Stimulated activated naive B cell treated with anti-CD40 and anti-IgM and Interleukin-4, amounts not matched to agents 10 μg/mL and 1 μg/mL and 100 μg/mL, for 72 hours (primary cell): ENCODE measurements around the gene BNIPL.

ENCODE experiments used
- ATAC-seq, 2 donors: fragments of 150-1000 bp; cut with Tn5 transposase; replicated peaks; 2 replicates each; pipeline ENCODE4 v1.10.0; 2021; ENCODE audit warnings: moderate library complexity in 1 of 2
- DNase-seq: peaks from one replicate; pipeline ENCODE4 v3.0.0; 2021
- H3K27ac Mint-ChIP-seq: one replicate; pipeline ENCODE4 v1.8.0; 2022; ENCODE audit warnings: mild to moderate bottlenecking, mixed read lengths
- H3K27me3 Mint-ChIP-seq, 2 donors: one replicate each; pipeline ENCODE4 v1.8.0; 2022; ENCODE audit warnings: mixed read lengths in 2 of 2
- H3K36me3 Mint-ChIP-seq, 2 donors: one replicate each; pipeline ENCODE4 v1.8.0; 2022; ENCODE audit warnings: mixed read lengths in 2 of 2, mild to moderate bottlenecking in 1 of 2
- H3K4me1 Mint-ChIP-seq, 2 donors: one replicate each; pipeline ENCODE4 v1.8.0; 2022; ENCODE audit warnings: mixed read lengths in 2 of 2, mild to moderate bottlenecking in 1 of 2
- H3K4me3 Mint-ChIP-seq, 2 donors: one replicate each; pipeline ENCODE4 v1.8.0; 2022; ENCODE audit warnings: mild to moderate bottlenecking in 2 of 2, mixed read lengths in 2 of 2, moderate library complexity in 1 of 2
- H3K9me3 Mint-ChIP-seq, 2 donors: one replicate each; pipeline ENCODE4 v1.8.0; 2022; ENCODE audit warnings: mixed read lengths in 2 of 2, mild to moderate bottlenecking in 1 of 2

Gene BNIPL

GRCh38 chr1:151058692-151059091 lies 22.3 kb downstream of the BNIPL start:
- peak overlapping the region; percentile 94 to 95 for H3K4me3 Mint-ChIP-seq
- H3K4me1 Mint-ChIP-seq = peaks cover 44 to 63% of the 10 kb centered on the region in 2 donors
- no peak for DNase-seq
- peaks cover 46 to 47% of the 10 kb centered on the region in 2 donors for H3K36me3 Mint-ChIP-seq
- ATAC-seq = no peak
- no peaks in the 10 kb centered on the region for H3K27me3 Mint-ChIP-seq
- H3K9me3 Mint-ChIP-seq = no peaks in the 10 kb centered on the region
- H3K27ac Mint-ChIP-seq = peak overlapping the region; percentile 99

GRCh38 chr1:151059109-151060006 lies 23.0 kb downstream of the BNIPL start, which contains the start of gene CDC42SE1:
Gene CDC42SE1, minus strand, starts transcription at chr1:151059622. Its CDS starts 3,892 bp downstream, at chr1:151055730.
- DNase-seq (peak; percentile 84), ATAC-seq (peak; percentile 84 to 89)
- H3K4me3 Mint-ChIP-seq = peak within 1 kb of the TSS; percentile 94 to 95
- H3K9me3 Mint-ChIP-seq = no peaks in the 10 kb centered on the region
- peak within 1 kb of the TSS; percentile 99 for H3K27ac Mint-ChIP-seq
- no peaks in the 10 kb centered on the region for H3K27me3 Mint-ChIP-seq
- H3K36me3 Mint-ChIP-seq = peaks cover 41 to 44% of the 10 kb centered on the region in 2 donors
- peaks cover 42 to 60% of the 10 kb centered on the region in 2 donors for H3K4me1 Mint-ChIP-seq

GRCh38 chr1:151060007-151060656 lies 23.7 kb downstream of the BNIPL start, which contains the start of gene MLLT11:
Gene MLLT11, plus strand, starts transcription at chr1:151060397. Its CDS starts 6,828 bp downstream, at chr1:151067225.
- peak within 1 kb of the TSS; percentile 94 to 95 for H3K4me3 Mint-ChIP-seq
- H3K27ac Mint-ChIP-seq = peak within 1 kb of the TSS; percentile 99
- peaks cover 37% of the 10 kb centered on the region in 2 donors for H3K36me3 Mint-ChIP-seq
- H3K9me3 Mint-ChIP-seq = no peaks in the 10 kb centered on the region
- peaks cover 38 to 54% of the 10 kb centered on the region in 2 donors for H3K4me1 Mint-ChIP-seq
- DNase-seq (no peak), ATAC-seq (no peak)
- H3K27me3 Mint-ChIP-seq = no peaks in the 10 kb centered on the region

GRCh38 chr1:151060657-151061421 lies 24.5 kb downstream of the BNIPL start:
- H3K36me3 Mint-ChIP-seq = peaks cover 31 to 32% of the 10 kb centered on the region in 2 donors
- DNase-seq (no peak), ATAC-seq (no peak)
- peaks cover 31 to 47% of the 10 kb centered on the region in 2 donors for H3K4me1 Mint-ChIP-seq
- no peaks in the 10 kb centered on the region for H3K27me3 Mint-ChIP-seq
- peak overlapping the region; percentile 94 to 95 for H3K4me3 Mint-ChIP-seq
- peak overlapping the region; percentile 38 for H3K27ac Mint-ChIP-seq
- H3K9me3 Mint-ChIP-seq = no peaks in the 10 kb centered on the region

GRCh38 chr1:151061704-151062103 lies 25.3 kb downstream of the BNIPL start:
- peaks cover 26 to 28% of the 10 kb centered on the region in 2 donors for H3K36me3 Mint-ChIP-seq
- H3K27ac Mint-ChIP-seq = no peak overlapping the region
- H3K4me3 Mint-ChIP-seq = no peak overlapping the region

GRCh38 chr1:151062741-151063371 lies 26.5 kb downstream of the BNIPL start:
- Mint-ChIP-seq H3K4me1 (peaks cover 15 to 27% of the 10 kb centered on the region in 2 donors), H3K27ac (no peak overlapping the region), H3K27me3 (no peaks in the 10 kb centered on the region), H3K9me3 (no peaks in the 10 kb centered on the region), H3K36me3 (peaks cover 17 to 19% of the 10 kb centered on the region in 2 donors), H3K4me3 (no peak overlapping the region)
- no peak for DNase-seq
- ATAC-seq = no peak

More at GRCh38 chr1:151061704-151062103, 25.3 kb downstream of the BNIPL start:
- DNase-seq (no peak), ATAC-seq (no peak)
- no peaks in the 10 kb centered on the region for H3K27me3 Mint-ChIP-seq
- peaks cover 24 to 39% of the 10 kb centered on the region in 2 donors for H3K4me1 Mint-ChIP-seq
- no peaks in the 10 kb centered on the region for H3K9me3 Mint-ChIP-seq

- Mint-ChIP-seq H3K4me1 (peaks cover 9 to 14% of the 10 kb centered on the region in 2 donors), H3K36me3 (peaks cover 0 to 5% of the 10 kb centered on the region in 2 donors), H3K27me3 (no peaks in the 10 kb centered on the region), H3K4me3 (no peak overlapping the region), H3K9me3 (no peaks in the 10 kb centered on the region), H3K27ac (no peak overlapping the region)
- no peak for DNase-seq
- ATAC-seq = no peak
Observed at GRCh38 chr1:151065089-151065645, 28.8 kb downstream of the BNIPL start.

GRCh38 chr1:151067185-151067584 lies 30.8 kb downstream of the BNIPL start:
- no peak overlapping the region for H3K27ac Mint-ChIP-seq
- no peaks in the 10 kb centered on the region for H3K9me3 Mint-ChIP-seq
- H3K36me3 Mint-ChIP-seq = peaks cover 0 to 12% of the 10 kb centered on the region in 2 donors
- H3K4me1 Mint-ChIP-seq = peaks cover 4 to 7% of the 10 kb centered on the region in 2 donors
- H3K27me3 Mint-ChIP-seq = no peaks in the 10 kb centered on the region
- ATAC-seq = no peak
- H3K4me3 Mint-ChIP-seq = no peak overlapping the region
- no peak for DNase-seq

GRCh38 chr1:151069103-151069486 lies 32.7 kb downstream of the BNIPL start:
- no peaks in the 10 kb centered on the region for H3K9me3 Mint-ChIP-seq
- peaks cover 0 to 12% of the 10 kb centered on the region in 2 donors for H3K36me3 Mint-ChIP-seq
- DNase-seq (no peak), ATAC-seq (no peak)
- H3K4me1 Mint-ChIP-seq = peaks cover 4 to 7% of the 10 kb centered on the region in 2 donors
- no peaks in the 10 kb centered on the region for H3K27me3 Mint-ChIP-seq
- peak overlapping the region; percentile 100 for H3K27ac Mint-ChIP-seq
- peak overlapping the region; percentile 90 to 99 for H3K4me3 Mint-ChIP-seq

- Mint-ChIP-seq H3K36me3 (peaks cover 7 to 14% of the 10 kb centered on the region in 2 donors), H3K9me3 (no peaks in the 10 kb centered on the region), H3K27me3 (no peaks in the 10 kb centered on the region), H3K27ac (peak within 1 kb of the TSS; percentile 100), H3K4me3 (peak within 1 kb of the TSS; percentile 90 to 99), H3K4me1 (peaks cover 4 to 7% of the 10 kb centered on the region in 2 donors)
- peak; percentile 91 to 94 for ATAC-seq
- DNase-seq = peak; percentile 88
Observed at GRCh38 chr1:151070474-151071276, 34.3 kb downstream of the BNIPL start, which contains the start of gene GABPB2. Gene GABPB2, plus strand, starts transcription at chr1:151070761. Its CDS starts 17,429 bp downstream, at chr1:151088190.

- H3K4me3 Mint-ChIP-seq = no peak overlapping the region
- H3K4me1 Mint-ChIP-seq = peaks cover 2 to 7% of the 10 kb centered on the region in 2 donors
- no peaks in the 10 kb centered on the region for H3K27me3 Mint-ChIP-seq
- no peak overlapping the region for H3K27ac Mint-ChIP-seq
- ATAC-seq = no peak
- peaks cover 10 to 11% of the 10 kb centered on the region in 2 donors for H3K36me3 Mint-ChIP-seq
- H3K9me3 Mint-ChIP-seq = no peaks in the 10 kb centered on the region
- no peak for DNase-seq
Observed at GRCh38 chr1:151072224-151072623, 35.8 kb downstream of the BNIPL start.

GRCh38 chr1:151085953-151086559 lies 49.7 kb downstream of the BNIPL start:
- H3K36me3 Mint-ChIP-seq = peaks cover 5 to 7% of the 10 kb centered on the region in 2 donors
- H3K27ac Mint-ChIP-seq = no peak overlapping the region
- peaks cover 3 to 10% of the 10 kb centered on the region in 2 donors for H3K4me1 Mint-ChIP-seq
- no peak for ATAC-seq
- DNase-seq = no peak
- H3K9me3 Mint-ChIP-seq = no peaks in the 10 kb centered on the region
- no peaks in the 10 kb centered on the region for H3K27me3 Mint-ChIP-seq
- no peak overlapping the region for H3K4me3 Mint-ChIP-seq
